CD14-positive monocyte (primary cell): ENCODE data around the gene RPTOR. TPM values are rescaled to one million over a fixed set of nuclear protein-coding genes. Genes with fewer than 3 reads are reported as not detected.

ENCODE experiments used
- DNase-seq, 3 donors: peaks; one replicate each; pipeline ENCODE4 v3.0.0-alpha.2; 2011 to 2022
- H2AFZ ChIP-seq: 2 replicates; pipeline ENCODE4 v1.6.0; 2012; ENCODE audit warnings: mild to moderate bottlenecking, low read depth, low read length, inconsistent platforms; ENCODE audit not compliant: insufficient read depth, poor library complexity, severe bottlenecking
- H3K27ac ChIP-seq, 2 donors: 1 replicate in 1 of 2; 2 replicates in 1 of 2; pipeline ENCODE4 v1.5.1; 2012 to 2013; ENCODE audit warnings: low read length in 2 of 2, control low read depth in 1 of 2, inconsistent platforms in 1 of 2, low read depth in 1 of 2, mild to moderate bottlenecking in 1 of 2
- H3K27me3 ChIP-seq, 2 donors: one replicate each; pipeline versions ENCODE4 v1.6.0 to v1.6.1; 2011 to 2013; ENCODE audit warnings: low read length in 2 of 2; ENCODE audit not compliant: control insufficient read depth in 2 of 2, insufficient read depth in 2 of 2
- H3K36me3 ChIP-seq, 2 donors: replicated peaks in 1 of 2; 1 replicate in 1 of 2; 2 replicates in 1 of 2; pipeline versions ENCODE4 v1.5.1 to v1.6.1; 2012 to 2013; ENCODE audit warnings: low read length in 2 of 2, control low read depth in 1 of 2, inconsistent platforms in 1 of 2, mild to moderate bottlenecking in 1 of 2; ENCODE audit not compliant: insufficient read depth in 2 of 2, control insufficient read depth in 1 of 2
- H3K4me1 ChIP-seq, 2 donors: 1 replicate in 1 of 2; 2 replicates in 1 of 2; pipeline versions ENCODE4 v1.5.1 to v1.6.1; 2012 to 2013; ENCODE audit warnings: low read length in 2 of 2, control low read depth in 1 of 2, inconsistent platforms in 1 of 2, mild to moderate bottlenecking in 1 of 2, moderate library complexity in 1 of 2; ENCODE audit not compliant: insufficient read depth in 2 of 2, control insufficient read depth in 1 of 2
- H3K4me2 ChIP-seq: replicated peaks from 2 replicates; pipeline ENCODE3; 2012; ENCODE audit warnings: low read length, moderate library complexity, mild to moderate bottlenecking; ENCODE audit not compliant: poor library complexity, severe bottlenecking; ENCODE audit errors: extremely low read depth
- H3K4me3 ChIP-seq, 3 experiments: fragments of 200-600 bp in 1 of 3; sonication (generic) in 1 of 3; replicated peaks in 1 of 3; 1 replicate in 2 of 3; 2 replicates in 1 of 3; pipeline ENCODE4 v1.5.1; 2011 to 2013; ENCODE audit warnings: low read length in 3 of 3, mild to moderate bottlenecking in 3 of 3, control low read depth in 2 of 3, low read depth in 2 of 3, inconsistent platforms in 1 of 3, moderate library complexity in 1 of 3
- H3K79me2 ChIP-seq: 2 replicates; pipeline ENCODE4 v1.6.0; 2012; ENCODE audit warnings: mild to moderate bottlenecking, control low read depth, inconsistent platforms, low read length, moderate library complexity; ENCODE audit not compliant: insufficient read depth
- H3K9ac ChIP-seq: 2 replicates; pipeline ENCODE4 v1.6.0; 2017; ENCODE audit warnings: low read length, mild to moderate bottlenecking; ENCODE audit not compliant: insufficient read depth, poor library complexity, severe bottlenecking
- H3K9me3 ChIP-seq, 2 donors: replicated peaks in 1 of 2; 1 replicate in 1 of 2; 2 replicates in 1 of 2; pipeline versions ENCODE4 v1.5.1 to v1.6.1; 2012 to 2013; ENCODE audit warnings: low read length in 2 of 2, control low read depth in 1 of 2; ENCODE audit not compliant: control insufficient read depth in 1 of 2, insufficient read depth in 1 of 2
- H4K20me1 ChIP-seq: 2 replicates; pipeline ENCODE4 v1.6.0; 2012; ENCODE audit warnings: mild to moderate bottlenecking, low read length, control low read depth, moderate library complexity; ENCODE audit not compliant: insufficient read depth
- H3K27ac Mint-ChIP-seq, 7 donors: one replicate each; pipeline ENCODE4 v1.8.0; 2020; ENCODE audit warnings: mild to moderate bottlenecking in 7 of 7, mixed read lengths in 7 of 7, moderate library complexity in 6 of 7, inconsistent platforms in 2 of 7
- H3K27me3 Mint-ChIP-seq, 3 donors: one replicate each; pipeline ENCODE4 v1.8.0; 2021 to 2022; ENCODE audit warnings: low read depth in 3 of 3, mild to moderate bottlenecking in 3 of 3, mixed read lengths in 3 of 3, moderate library complexity in 3 of 3, inconsistent platforms in 1 of 3
- H3K36me3 Mint-ChIP-seq, 2 donors: one replicate each; pipeline ENCODE4 v1.8.0; 2020; ENCODE audit warnings: mixed read lengths in 2 of 2, inconsistent platforms in 1 of 2, mild to moderate bottlenecking in 1 of 2
- H3K4me1 Mint-ChIP-seq: one replicate; pipeline ENCODE4 v1.8.0; 2020; ENCODE audit warnings: mild to moderate bottlenecking, mixed read lengths
- H3K4me3 Mint-ChIP-seq, 2 donors: one replicate each; pipeline ENCODE4 v1.8.0; 2020; ENCODE audit warnings: mild to moderate bottlenecking in 2 of 2, mixed read lengths in 2 of 2, moderate library complexity in 1 of 2
- H3K9me3 Mint-ChIP-seq, 7 donors: one replicate each; pipeline ENCODE4 v1.8.0; 2020 to 2022; ENCODE audit warnings: mixed read lengths in 7 of 7, mild to moderate bottlenecking in 6 of 7, moderate library complexity in 6 of 7, inconsistent platforms in 2 of 7
- CTCF ChIP-seq: fragments of 200-600 bp; IDR thresholded peaks from one replicate; pipeline ENCODE4 v1.8.0; 2022; ENCODE audit warnings: antibody characterized with exemption, mild to moderate bottlenecking
- WGBS: methylation state at CpG from one replicate; pipeline ENCODE4 v1.1.5; 2013; ENCODE audit warnings: missing lambda C conversion rate; ENCODE audit not compliant: insufficient coverage; 5-methylcytosine and 5-hydroxymethylcytosine counted together
- intact Hi-C, 2 donors: fragments of 100-400 bp; cut with micrococcal nuclease; formaldehyde crosslinking; loops; one replicate each; pipeline versions ENCODE4 v1.15.0 to v1.15.1; 2023
- polyA plus RNA-seq, 3 donors: library from polyadenylated mRNA; depleted of rRNA in 1 of 3; unstranded in 2 of 3; stranded (reverse) in 1 of 3; fragments of 300-500 nt in 2 of 3; fragments of >200 nt in 1 of 3; fragmentation: Illumina TruSeq in 2 of 3; gene quantifications; 1 replicate in 2 of 3; 2 replicates in 1 of 3; pipeline ENCODE4 v1.2.3, GENCODE V29; 2012 to 2021

Gene RPTOR
- polyA plus RNA-seq, 3 donors = 1.1 to 8.7 (median 2.6) TPM

GRCh38 chr17:80800481-80801391, 256.1 kb downstream of the RPTOR start:
- Histone ChIP-seq H4K20me1 (no peaks in the 10 kb centered on the region), H3K27ac (no peak overlapping the region), H3K9me3 (peaks cover 0 to 5% of the 10 kb centered on the region in 2 donors), H3K36me3 (peaks cover 0 to 9% of the 10 kb centered on the region in 2 donors), H2AFZ (no peak overlapping the region), H3K79me2 (no peaks in the 10 kb centered on the region), H3K4me2 (no peak overlapping the region), H3K9ac (no peak overlapping the region), H3K4me1 (no peaks in the 10 kb centered on the region), H3K4me3 (no peak overlapping the region), H3K27me3 (no peaks in the 10 kb centered on the region)
- Mint-ChIP-seq H3K9me3 (peaks cover 0 to 7% (median 1%) of the 10 kb centered on the region in 7 donors), H3K36me3 (peaks cover 24 to 34% of the 10 kb centered on the region in 2 donors), H3K27me3 (no peaks in the 10 kb centered on the region), H3K4me1 (no peaks in the 10 kb centered on the region), H3K4me3 (no peak overlapping the region), H3K27ac (no peak overlapping the region)
- TF ChIP-seq CTCF = no peak
- no peak for DNase-seq
- 98% methylated on average over 14 of the region's 18 CpGs for WGBS
- intact Hi-C loops = no loop called here

GRCh38 chr17:80802626-80803450, 258.2 kb downstream of the RPTOR start:
- Histone ChIP-seq H3K4me1 (no peaks in the 10 kb centered on the region), H3K79me2 (no peaks in the 10 kb centered on the region)

More at GRCh38 chr17:80802626-80803450, 258.2 kb downstream of the RPTOR start:
- DNase-seq = no peak
- WGBS = 96% methylated on average over 35 of the region's 37 CpGs
- Mint-ChIP-seq H3K27ac (peak overlapping the region in 2 of 7 donors; percentile 5 to 25), H3K9me3 (peaks cover 11 to 17% (median 13%) of the 10 kb centered on the region in 7 donors), H3K4me1 (no peaks in the 10 kb centered on the region), H3K4me3 (no peak overlapping the region), H3K36me3 (peaks cover 21 to 31% of the 10 kb centered on the region in 2 donors), H3K27me3 (no peaks in the 10 kb centered on the region)
- no peaks in the 10 kb centered on the region for H3K27me3 ChIP-seq
- H2AFZ ChIP-seq = no peak overlapping the region
- no peaks in the 10 kb centered on the region for H4K20me1 ChIP-seq
- no peak overlapping the region for H3K9ac ChIP-seq
- H3K36me3 ChIP-seq = peaks cover 0 to 13% of the 10 kb centered on the region in 2 donors
- H3K4me2 ChIP-seq = no peak overlapping the region
- no peak overlapping the region for H3K4me3 ChIP-seq
- intact Hi-C loops = no loop called here
- no peak for TF ChIP-seq CTCF
- no peak overlapping the region for H3K27ac ChIP-seq
- peaks cover 7 to 8% of the 10 kb centered on the region in 2 donors for H3K9me3 ChIP-seq
